DMS114 treated with DMSO at 0.1 percent for 48 hours (cell line): Measurements from ENCODE around the gene ARHGAP15.

Experiments
- DNase-seq: peaks from one replicate; lab custom pipeline; 2025; ENCODE audit not compliant: unreplicated experiment; lab: John Stamatoyannopoulos, UW

Gene ARHGAP15

DNA sequence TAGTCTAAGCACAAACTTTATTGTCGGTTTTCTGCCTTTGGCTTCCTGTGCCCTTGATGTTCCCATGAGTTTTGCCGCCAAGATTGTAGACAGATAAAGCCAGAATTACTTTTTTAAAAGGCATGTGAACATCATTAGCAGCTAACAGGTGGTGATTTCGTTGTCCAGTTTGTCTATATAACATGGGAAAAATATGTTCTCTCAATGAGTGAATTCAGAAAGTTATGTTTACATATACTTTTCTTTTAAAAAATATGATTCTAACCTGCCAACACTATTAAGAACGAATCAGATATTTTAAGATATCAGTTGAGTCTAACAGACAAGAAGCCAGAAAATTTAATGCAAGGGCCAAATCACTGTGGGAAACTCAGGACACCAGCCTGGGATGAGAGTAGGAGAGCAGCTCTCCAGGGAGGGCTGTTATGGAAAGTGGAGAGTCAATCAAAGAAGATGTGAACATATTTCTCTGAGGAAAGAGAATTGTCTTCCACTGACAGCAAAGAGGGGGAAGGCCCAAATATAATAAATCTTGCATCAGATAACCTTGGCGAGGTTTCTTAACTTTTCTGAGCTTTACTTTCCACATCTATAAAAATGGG, 311.3 kb downstream of the ARHGAP15 start:
- no peak for DNase-seq

DNA sequence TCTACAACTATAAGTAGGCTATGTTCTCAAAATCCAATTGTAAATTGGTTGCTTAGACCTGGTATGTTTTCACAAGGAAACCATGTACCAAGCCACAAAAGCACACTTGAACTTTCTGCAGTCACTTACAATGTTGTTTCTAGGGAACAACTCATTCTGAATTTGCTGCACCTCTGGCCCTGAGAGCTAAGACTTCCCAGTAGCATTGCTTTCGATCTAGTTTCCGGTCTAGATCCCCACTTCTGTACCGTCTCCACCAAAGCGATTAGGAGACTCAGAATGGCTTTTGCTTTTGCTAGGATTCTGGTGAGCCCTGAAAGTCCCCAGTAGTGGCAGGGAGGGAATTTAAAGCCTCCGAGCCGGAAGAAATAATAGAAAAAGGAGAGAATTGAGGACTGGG, 313.0 kb downstream of the ARHGAP15 start:
- DNase-seq: no peak

DNA sequence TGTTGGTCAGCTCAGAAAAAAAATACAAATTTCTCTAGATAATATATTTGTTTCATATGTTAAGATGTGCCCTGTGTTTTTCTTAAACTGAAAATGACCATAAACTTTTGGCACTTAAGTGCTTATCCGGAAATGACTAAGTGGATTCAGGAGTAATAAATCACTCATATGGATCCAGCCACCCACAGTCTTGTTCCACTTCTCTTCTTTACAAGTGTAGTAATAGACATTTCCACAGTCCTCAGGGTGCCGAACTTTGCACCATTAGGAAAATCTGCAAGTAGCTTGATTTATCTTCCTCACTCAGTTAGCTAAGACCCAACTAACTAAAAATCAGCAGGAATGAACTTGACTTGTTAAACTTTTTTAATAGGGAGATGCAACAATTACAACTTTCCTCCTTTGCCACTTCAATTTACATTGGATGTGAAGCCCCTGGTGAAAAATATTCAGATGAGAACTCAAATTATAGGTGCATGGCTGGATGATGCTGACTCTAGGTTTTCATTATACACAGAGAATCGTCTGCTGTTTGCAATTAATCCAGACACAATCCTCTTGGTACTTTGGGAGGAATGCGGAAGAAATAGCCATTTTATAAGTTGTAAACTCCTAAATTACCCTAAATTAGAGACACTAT, 322.5 kb downstream of the ARHGAP15 start:
- DNase-seq: no peak

DNA sequence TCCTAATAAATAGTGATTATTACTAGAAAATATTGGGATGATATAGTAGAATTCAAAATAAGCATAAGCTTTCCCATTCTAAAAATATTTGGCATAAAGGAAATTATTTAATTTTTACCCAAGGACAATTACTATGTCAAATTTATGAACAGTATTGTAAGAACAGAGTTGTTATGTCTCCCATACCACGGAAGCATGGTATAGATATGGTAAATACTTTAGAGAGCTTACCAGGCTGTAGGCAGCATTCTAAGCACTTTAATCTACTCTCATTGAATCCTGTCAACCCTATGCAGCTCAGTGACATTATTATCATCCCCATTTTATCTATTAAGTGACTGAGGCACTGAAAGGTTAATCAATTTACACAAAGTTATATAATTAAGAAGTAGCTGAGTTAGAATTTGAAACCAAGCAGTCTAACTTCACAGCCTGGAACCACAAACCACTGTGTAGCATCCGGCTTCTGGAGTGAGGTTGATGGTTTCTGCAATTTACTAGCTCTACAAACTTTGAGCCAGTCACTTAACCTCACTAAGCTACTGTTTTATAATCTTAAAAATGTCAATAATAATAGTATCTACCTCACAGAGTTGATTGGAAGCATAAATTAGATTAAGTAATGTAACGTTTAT, 323.7 kb downstream of the ARHGAP15 start:
- DNase-seq: no peak

DNA sequence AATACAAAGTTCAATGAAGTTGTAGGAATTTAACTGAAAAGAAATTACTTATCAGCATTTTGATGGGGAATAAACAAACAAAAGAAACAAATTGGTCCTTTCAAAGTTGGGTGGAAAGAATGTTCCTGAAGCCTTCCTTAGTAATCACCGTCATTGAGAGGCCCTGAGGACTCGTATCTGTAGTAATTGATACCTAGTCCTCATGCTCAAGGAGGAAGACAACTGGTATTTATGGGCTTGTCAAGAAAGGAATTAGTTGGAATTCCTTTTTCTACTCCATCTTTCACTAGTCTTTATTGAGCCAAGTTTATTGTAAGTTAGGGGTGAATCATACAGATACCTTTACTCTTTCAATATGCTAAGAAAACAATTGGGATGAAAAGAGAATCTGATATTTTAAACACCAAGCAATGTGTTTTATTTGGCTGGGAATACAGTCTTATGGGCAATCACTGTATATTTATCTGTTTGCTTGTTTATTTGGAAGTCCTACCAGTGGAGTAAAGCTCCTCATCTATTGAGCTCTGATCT, 324.8 kb downstream of the ARHGAP15 start:
- DNase-seq: no peak

DNA sequence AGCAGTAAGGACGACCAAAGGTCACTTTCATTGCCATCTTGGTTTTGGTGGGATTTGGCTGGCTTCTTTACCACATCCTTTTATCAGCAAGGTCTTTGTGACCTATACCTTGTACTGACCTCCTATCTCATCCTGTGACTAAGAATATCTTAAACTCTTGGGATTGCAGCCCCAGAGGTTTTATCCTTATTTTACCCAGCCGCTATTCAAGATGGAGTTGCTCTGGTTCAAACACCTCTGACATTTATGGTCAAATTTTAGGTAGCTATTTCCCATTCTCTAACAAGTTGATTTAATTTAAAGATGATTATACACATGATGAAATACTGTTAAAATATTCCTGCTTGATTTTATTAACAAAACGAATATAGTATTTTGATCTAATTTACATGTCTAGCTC, 326.1 kb downstream of the ARHGAP15 start:
- DNase-seq: no peak

DNA sequence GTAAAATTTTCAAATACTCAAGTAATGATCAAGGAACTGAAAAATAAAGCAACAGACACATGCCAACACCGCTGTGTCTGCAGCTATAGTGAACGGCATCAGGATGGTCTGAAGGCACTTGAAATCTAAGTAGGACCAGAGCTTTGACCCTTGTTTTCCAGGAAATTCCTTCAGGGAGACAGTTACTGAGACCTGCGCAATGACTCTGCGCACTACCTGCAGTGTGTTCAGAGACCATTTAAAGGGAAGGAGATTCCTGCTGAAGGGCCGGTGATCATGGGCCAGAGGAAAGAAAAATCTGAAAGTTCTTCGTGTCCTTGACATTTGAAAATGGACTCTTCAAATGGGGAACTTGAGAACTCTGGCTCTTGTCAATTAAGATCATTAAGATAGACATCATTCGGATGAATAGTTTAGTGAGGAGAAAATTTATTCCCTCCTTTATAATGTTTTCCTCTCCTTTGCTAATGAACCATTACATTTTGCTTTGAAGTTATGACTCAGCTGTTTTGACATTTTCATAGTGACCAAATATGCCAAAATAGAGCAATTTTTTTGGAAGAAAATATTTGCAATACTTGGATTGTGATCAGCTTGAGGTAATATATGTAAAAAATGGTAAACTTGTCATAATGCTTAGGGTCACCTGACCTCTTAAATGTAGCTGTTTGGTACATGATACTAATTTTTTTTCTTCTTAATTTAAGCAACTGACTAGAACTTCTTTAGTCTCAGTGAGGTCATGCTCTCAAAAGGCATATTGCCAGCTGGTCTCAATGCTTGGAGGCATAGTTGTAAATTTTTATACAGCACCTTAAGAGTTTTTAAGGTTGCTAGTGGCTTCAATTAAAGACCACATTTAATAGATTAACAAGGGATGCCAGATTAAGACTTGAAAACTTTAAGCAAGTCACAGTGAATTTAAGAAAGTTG, 329.3 kb downstream of the ARHGAP15 start:
- no peak for DNase-seq

DNA sequence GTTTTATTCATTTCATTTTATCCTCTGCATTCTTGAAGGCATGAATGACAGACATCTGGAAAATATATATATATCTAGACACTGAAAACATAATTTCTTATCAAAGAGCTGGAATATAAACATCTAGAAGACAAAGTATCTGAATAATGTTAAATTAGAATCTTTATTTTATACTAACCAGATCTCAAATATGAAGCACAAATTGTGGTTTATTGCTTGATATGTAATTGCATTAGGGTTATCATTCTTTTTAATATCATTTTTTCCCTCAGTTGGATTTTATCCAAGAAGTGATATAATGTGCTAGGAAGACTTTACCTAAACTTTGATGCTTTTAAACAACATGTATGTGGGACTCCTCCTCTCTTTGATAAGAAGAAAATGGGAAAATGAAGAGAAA, 331.2 kb downstream of the ARHGAP15 start:
- no peak for DNase-seq

DNA sequence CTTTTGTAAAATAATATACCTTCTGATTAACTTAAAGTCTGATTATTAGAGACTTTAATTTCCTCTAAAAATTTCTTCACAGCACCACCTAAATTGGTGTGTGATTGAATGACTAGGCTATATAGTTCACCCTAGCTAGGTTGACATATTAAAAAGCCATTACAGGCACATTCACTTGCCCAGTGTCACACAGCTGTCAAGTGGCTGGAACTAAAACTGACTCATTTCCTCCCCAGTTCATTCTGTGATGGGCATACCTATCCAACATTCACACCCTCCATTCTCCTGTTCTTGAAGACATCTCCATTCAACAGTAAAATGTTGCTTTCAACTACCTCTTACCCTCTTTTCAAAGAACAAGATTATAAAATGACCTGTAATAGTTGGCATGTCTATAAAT, 334.5 kb downstream of the ARHGAP15 start:
- no peak for DNase-seq

DNA sequence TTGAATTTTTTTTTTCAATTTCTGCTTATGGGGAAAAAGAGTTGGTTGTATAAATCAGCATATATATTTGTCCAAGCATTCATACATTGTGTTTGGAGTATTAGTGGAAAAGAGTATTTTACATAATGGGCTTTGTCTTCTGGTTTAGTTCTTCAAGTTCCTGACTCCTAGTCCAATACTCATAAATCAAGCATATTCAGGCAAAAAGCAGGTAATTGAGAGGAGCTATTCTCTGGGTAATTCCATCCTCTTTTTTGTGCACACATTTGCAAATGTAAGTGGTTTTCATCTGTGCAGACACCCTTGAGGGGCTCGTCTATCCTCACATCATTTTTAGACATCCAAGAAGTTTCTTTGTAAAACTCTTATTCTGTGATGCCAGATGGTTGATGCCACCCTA, 337.2 kb downstream of the ARHGAP15 start:
- no peak for DNase-seq

DNA sequence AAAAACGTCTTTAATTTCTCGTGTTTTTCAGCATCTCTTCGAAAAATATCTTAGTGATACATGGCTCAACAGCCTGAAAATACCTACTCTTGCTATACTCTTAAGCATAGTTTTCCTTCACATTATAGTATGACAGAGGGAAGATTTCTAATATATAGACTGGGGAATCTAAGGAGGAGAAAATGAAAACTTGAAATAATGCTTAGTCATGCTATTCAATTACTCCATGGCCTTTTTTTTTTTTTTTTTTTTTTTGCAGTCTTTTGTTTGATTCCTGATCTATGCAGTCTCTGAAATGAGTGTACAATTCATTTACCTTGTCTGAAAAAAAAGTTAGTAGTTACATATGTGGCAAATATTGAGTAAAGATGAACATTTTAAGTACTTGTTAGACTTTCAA, 337.8 kb downstream of the ARHGAP15 start:
- DNase-seq: no peak

DNA sequence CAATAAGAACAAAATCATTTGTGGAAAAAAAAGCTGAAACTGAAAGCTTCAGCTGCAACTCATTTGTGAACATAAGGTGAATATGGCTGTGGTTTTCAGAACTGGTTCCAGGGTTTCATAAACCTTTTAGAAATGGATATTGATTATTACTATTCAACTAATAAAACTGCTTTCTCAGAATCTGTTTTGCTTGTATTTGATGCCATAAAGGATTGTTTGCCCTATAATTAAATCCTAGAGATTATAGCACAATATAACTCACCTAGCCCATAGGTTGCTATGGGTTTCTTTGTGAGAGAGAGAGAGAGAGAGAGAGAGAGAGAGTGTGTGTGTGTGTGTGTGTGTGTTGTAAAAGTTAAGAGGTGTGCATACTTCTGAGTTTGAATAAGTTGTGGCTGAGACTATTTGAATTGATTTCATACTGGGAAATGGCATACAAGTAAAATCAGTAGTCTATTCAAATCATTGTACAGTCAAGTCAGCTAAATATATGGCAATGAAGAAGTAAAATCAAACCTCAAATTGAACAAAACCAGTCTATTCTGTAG, 339.2 kb downstream of the ARHGAP15 start:
- no peak for DNase-seq

DNA sequence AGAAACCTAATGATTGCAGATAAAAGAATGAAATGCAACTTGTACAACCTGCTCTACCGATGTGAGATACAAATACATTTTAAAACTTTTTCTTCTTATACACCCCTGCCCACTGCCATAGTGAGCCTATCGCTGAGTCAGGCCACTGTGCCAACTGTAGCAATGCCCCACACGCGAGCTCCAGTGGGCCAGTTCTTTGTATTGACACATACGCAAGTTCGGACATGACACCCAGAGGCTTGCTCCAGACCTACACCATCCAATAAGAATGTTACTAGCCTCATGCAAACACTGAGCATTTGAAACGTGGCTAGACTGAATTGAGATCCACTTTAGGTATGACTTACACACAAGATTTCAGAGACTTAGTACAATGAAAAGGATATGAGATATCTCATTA, 340.1 kb downstream of the ARHGAP15 start:
- DNase-seq: no peak

DNA sequence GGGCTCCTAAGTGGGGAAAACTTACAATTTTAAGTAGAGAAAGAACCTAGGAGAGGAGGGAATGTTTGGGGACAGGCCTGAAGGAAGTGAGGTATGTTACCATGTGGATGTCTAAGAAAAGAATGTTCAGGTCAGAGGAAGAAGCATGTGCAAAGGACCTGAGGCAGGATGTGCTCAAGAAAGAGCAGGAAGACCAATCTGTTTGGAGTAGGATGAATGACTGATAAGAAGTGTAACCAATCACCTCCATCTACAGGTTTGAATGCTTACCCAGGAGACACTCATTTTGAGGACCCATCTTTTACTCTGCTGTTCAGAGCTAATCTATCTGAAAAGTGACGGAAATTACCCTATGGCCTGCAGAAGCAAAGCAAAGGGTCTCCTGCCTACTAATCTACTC, 342.3 kb downstream of the ARHGAP15 start:
- no peak for DNase-seq

DNA sequence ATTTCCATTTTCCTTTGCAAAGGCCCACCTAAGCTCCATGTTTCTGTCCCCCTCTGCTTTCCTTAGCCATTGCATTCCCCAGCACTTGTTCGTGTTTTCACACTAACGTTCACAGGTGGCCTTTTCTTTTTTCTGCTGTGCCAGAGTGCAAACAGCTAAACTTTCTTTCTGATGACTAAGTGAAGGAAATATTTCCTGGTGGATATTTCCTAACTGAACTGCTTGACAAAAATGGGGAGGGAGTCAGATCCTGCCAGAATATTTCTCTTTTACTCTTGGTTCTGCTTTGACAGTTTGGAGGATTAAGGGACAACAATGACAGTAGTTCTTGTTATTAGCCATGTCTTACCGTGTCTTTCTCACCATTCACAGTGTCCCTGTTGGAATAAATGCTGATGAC, 344.0 kb downstream of the ARHGAP15 start:
- DNase-seq: no peak

DNA sequence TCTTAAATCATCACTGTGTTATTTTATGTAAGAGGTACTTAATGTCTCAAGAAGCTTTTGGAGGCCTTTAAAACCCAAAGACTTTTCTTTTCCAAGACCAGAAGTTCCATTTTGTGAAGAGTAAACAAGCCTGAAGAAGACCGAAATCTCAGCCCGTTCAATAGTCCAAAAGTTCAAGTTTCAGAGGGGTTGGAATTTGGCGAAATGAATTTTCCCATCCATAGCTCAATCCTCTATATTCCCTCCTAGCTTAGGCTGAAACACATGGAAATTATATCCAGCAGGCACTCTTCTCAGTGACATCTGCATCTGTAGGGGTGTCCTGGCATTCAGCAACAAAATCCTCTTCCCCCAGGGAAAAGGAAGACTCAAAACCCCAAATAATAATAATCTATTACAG, 344.6 kb downstream of the ARHGAP15 start:
- no peak for DNase-seq

DNA sequence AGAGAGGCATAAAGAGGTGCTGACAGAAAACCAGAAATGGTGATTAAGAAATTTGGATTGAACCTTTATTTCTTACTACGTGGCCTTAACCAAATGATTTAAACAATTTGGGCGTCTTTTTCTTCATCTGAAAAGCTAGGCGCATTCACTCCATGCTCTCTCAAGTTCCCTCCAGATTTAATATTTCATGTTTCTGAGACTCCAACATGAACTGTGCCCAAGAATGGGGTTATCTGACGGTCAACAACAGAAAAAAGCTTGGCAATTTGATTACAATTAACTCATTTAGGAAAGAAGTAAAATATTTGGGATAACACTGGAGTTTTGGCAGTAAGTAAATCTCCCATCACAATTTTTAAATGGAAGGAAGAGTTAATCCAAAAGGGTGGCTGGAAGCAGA, 345.4 kb downstream of the ARHGAP15 start:
- DNase-seq: no peak

DNA sequence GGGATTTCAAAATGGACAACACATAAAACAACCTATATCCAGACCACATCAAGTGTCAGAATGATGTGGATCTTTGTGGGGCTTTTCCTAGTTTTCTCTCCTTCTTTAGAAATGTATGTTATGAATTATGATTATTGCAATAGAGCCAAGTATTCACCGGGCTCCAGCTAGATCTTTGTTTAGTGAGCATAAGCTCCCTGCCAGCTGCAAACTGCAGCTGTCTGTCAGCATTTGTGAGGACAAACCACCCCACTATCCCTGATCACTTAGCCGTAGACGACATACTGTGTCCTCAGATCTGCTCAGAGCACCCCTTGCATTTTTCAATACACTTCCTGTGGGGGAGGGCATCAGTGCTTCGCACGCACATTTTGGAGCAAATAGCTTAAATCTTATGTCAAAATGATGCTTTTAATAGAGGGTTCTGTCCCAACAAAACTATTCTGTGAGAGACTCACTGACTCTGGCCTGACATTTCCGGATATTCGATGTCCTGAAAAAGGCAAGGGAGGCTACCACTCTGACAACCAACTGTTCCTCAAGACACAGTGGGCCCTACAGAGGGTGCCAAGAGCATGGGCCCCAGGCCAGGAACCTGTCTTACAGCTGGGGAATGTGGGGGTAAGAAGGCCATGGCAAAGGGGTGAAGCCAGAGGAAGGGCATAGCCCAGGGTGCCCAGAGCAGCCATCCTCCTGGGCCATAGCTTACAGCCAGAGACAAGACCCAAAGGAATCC, 346.0 kb downstream of the ARHGAP15 start:
- no peak for DNase-seq

DNA sequence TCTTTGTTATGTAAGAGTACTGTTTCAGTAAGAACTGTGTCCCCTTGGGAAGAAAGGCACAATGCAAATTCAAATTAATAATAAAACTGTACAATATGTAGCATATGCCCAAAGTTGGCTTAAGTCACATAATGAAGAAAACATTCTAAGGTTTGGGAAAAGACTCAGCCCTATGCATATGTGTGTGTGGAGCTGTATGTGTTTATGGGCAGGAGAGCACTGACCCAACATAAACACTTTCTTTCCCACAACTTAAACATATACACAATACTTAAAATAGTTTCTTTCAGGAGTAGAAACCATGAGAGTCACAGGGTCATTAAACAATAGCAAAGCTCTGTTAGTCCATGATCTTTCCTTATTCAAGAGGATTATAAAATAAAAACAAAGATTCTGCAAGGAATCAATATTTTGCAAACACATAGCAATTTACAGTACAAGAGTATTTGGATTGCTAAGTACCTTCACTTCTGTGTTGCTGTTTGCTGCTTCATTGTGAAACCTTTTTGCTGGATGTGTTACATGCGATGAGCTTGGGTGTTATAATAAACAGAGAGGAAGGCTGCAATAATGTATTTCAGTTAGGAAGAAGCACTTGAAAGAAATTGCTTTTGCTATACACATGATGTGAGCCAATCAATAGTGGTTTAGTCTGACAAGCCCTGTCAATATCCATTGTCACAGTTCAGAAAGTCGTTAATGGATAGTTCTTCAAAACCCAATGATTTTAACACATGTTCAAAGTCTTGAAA, 347.3 kb downstream of the ARHGAP15 start:
- DNase-seq: no peak
